Measurements from ENCODE around the gene SCYGR8. TPM values are rescaled to one million over a fixed set of nuclear protein-coding genes. Genes with fewer than 3 reads are reported as not detected.
"Not testable (repeated sequence)": the region's sequence is repeated elsewhere in the genome, so short reads cannot be mapped to it uniquely, and the experiment has no call there.

The SCYGR8 gene
- total RNA-seq, 1 experiment from 2014 or later: not detected

- intact Hi-C loops (cut with micrococcal nuclease; ENCODE audit: unreplicated experiment): no loop called here
- Mint-ChIP-seq H3K27me3 (ENCODE audit: unreplicated experiment) (no peaks in the 10 kb centered on the region), H3K27ac (ENCODE audit: unreplicated experiment) (no peak overlapping the region), H3K4me3 (ENCODE audit: low read depth, unreplicated experiment) (no peak overlapping the region), H3K4me1 (ENCODE audit: low read depth, unreplicated experiment) (peaks cover 37% of the 10 kb centered on the region), H3K36me3 (ENCODE audit: insufficient read depth, unreplicated experiment) (peaks cover 32% of the 10 kb centered on the region), H3K9me3 (ENCODE audit: low read depth, unreplicated experiment) (no peaks in the 10 kb centered on the region)
- TF ChIP-seq CTCF (IDR thresholded peaks at IDR 0.05; ENCODE audit: unreplicated experiment): no peak
- no TSS peak for BruUV-seq (replicated peaks)
- DNase-seq: no peak
- CTCF ChIA-PET: interaction anchor here (0.7 kb wide), 2 partner anchors 19 to 67 kb away, joined by 6 to 12 read pairs; no protein-coding TSS in a partner anchor
Measured at GRCh38 chr2:227720680-227721079, 25.0 kb upstream of the SCYGR8 start.

DNA sequence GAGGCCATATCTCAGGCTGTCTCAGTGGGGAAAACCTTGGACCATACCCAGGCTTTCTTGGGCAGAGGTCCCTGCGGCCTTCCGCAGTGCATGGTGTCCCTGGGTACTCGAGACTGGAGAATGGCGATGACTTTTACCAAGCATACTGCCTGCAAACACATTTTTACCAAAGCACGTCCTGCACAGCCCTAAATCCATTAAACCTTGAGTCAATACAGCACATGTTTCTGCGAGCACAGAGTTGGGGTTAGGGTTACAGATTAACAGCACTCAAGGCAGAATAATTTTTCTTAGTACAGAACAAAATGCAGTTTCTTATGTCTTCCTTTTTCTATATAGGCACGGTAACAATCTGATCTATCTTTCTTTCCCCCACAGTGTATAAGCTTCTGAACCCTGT is 22.9 kb upstream of the SCYGR8 start:
- H3K27ac Mint-ChIP-seq (ENCODE audit: unreplicated experiment); BruUV-seq (replicated peaks); intact Hi-C loops (cut with micrococcal nuclease; ENCODE audit: unreplicated experiment); CTCF ChIA-PET; H3K9me3 Mint-ChIP-seq (ENCODE audit: low read depth, unreplicated experiment); H3K27me3 Mint-ChIP-seq (ENCODE audit: unreplicated experiment); H3K4me3 Mint-ChIP-seq (ENCODE audit: low read depth, unreplicated experiment); DNase-seq: not testable (repeated sequence)
- peaks cover 10% of the 10 kb centered on the region for H3K36me3 Mint-ChIP-seq (ENCODE audit: insufficient read depth, unreplicated experiment)
- H3K4me1 Mint-ChIP-seq (ENCODE audit: low read depth, unreplicated experiment): peaks cover 36% of the 10 kb centered on the region

DNA sequence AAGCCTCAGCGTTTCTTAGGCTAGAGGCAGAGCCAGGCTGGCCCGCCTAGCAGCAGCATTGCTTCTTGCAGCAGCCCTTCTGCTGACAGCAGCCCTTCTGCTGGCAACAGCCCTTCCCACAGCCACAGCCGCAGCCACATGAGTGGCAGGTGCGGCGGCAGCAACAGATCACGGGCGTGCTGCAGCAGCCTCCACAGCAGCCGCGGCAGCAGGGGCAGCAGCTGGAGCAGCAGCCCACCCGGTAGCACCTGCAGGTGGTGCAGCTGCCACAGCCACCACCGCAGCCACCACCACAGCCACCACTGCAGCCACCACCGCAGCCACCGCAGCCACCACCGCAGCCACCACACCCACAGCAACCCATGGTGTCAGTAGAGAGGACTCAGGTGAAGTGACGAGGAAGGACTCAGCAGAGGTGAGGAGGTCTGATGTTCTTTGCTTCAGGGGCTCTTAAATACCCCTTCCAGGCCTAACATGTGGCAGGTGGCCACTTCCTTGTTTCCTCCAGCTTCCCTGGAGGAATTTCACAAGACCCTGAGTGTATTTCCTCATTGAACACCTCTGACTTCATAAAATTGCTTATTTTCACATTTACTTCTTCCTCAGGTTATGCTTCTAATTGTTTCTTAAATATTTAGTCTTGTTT is 21.2 kb upstream of the SCYGR8 start, which contains the start of gene SCYGR6:
TSS of gene SCYGR6 (minus strand) at position 364 of the 646 bp plus-strand sequence. CDS start at position 364, 0 bp downstream.
- Mint-ChIP-seq H3K27ac (ENCODE audit: unreplicated experiment) (no peak within 1 kb of the TSS), H3K4me3 (ENCODE audit: low read depth, unreplicated experiment) (no peak within 1 kb of the TSS), H3K4me1 (ENCODE audit: low read depth, unreplicated experiment) (peaks cover 24% of the 10 kb centered on the region), H3K36me3 (ENCODE audit: insufficient read depth, unreplicated experiment) (no peaks in the 10 kb centered on the region), H3K9me3 (ENCODE audit: low read depth, unreplicated experiment) (no peaks in the 10 kb centered on the region), H3K27me3 (ENCODE audit: unreplicated experiment) (no peaks in the 10 kb centered on the region)
- DNase-seq: no peak
- no TSS peak for BruUV-seq (replicated peaks)
- intact Hi-C loops (cut with micrococcal nuclease; ENCODE audit: unreplicated experiment): no loop called here
- no peak for TF ChIP-seq CTCF (IDR thresholded peaks at IDR 0.05; ENCODE audit: unreplicated experiment)
- CTCF ChIA-PET: interaction anchor here (1.0 kb wide), 1 partner anchor 166 kb away, joined by 3 read pairs; no protein-coding TSS in a partner anchor

DNA sequence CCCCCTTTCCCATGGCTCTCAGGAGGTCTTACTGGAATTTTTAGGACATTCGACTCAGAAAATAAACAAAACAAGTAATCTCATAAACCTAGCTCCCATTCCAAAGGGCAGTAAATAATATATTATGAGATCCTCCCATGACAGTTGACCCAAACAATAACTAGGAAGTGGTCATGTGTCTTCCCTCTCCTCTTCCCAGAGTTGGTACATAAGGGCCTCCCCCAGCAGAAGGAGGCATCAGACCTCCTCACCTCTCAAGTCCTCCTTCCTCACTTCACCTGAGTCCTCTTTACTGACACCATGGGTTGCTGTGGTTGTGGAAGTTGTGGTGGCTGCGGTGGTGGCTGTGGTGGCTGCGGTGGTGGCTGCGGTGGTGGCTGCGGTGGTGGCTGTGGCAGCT is 17.7 kb upstream of the SCYGR8 start, which contains the start of gene SCYGR7:
TSS of gene SCYGR7 (plus strand) at position 301 of the 400 bp plus-strand sequence. CDS start at position 301, 0 bp downstream.
- CTCF ChIA-PET: no interaction called here
- peaks cover 7% of the 10 kb centered on the region for H3K4me1 Mint-ChIP-seq (ENCODE audit: low read depth, unreplicated experiment)
- H3K27me3 Mint-ChIP-seq (ENCODE audit: unreplicated experiment): no peaks in the 10 kb centered on the region

More for the DNA sequence above, 17.7 kb upstream of the SCYGR8 start, which contains the start of gene SCYGR7:
- no TSS peak for BruUV-seq (replicated peaks)
- no peak for DNase-seq
- H3K27ac Mint-ChIP-seq (ENCODE audit: unreplicated experiment): no peak within 1 kb of the TSS
- no peak within 1 kb of the TSS for H3K4me3 Mint-ChIP-seq (ENCODE audit: low read depth, unreplicated experiment)
- intact Hi-C loops (cut with micrococcal nuclease; ENCODE audit: unreplicated experiment): no loop called here
- no peaks in the 10 kb centered on the region for H3K36me3 Mint-ChIP-seq (ENCODE audit: insufficient read depth, unreplicated experiment)
- H3K9me3 Mint-ChIP-seq (ENCODE audit: low read depth, unreplicated experiment): no peaks in the 10 kb centered on the region
- TF ChIP-seq CTCF (IDR thresholded peaks at IDR 0.05; ENCODE audit: unreplicated experiment): no peak
